Ishikawa (cell line): Measurements from ENCODE around the gene SYNGR2.

Experiments used
- CEBPB ChIP-seq: IDR thresholded peaks from 2 replicates; pipeline ENCODE4 v1.6.1; 2012
- CREB1 ChIP-seq: IDR thresholded peaks from 2 replicates; pipeline ENCODE4 v1.6.1; 2012; ENCODE audit warnings: low read depth
- EGR1 ChIP-seq: IDR thresholded peaks from 2 replicates; pipeline ENCODE4 v1.6.1; 2012
- EP300 ChIP-seq: IDR thresholded peaks from 2 replicates; pipeline ENCODE4 v1.6.1; 2012; ENCODE audit warnings: borderline replicate concordance
- FOXM1 ChIP-seq: IDR thresholded peaks from 2 replicates; pipeline ENCODE4 v1.6.1; 2012; ENCODE audit warnings: low read depth, borderline replicate concordance
- MAX ChIP-seq: IDR thresholded peaks from 2 replicates; pipeline ENCODE4 v1.6.1; 2012
- NFIC ChIP-seq: IDR thresholded peaks from 2 replicates; pipeline ENCODE4 v1.6.1; 2012
- RAD21 ChIP-seq: IDR thresholded peaks from 2 replicates; pipeline ENCODE4 v1.6.1; 2012; ENCODE audit warnings: low read depth
- REST ChIP-seq: IDR thresholded peaks from 2 replicates; pipeline ENCODE4 v1.6.1; 2012; ENCODE audit warnings: low read depth, mild to moderate bottlenecking
- TAF1 ChIP-seq: IDR thresholded peaks from 2 replicates; pipeline ENCODE4 v1.6.1; 2012; ENCODE audit warnings: low read depth, mild to moderate bottlenecking
- TCF12 ChIP-seq: IDR thresholded peaks from 2 replicates; pipeline ENCODE4 v1.6.1; 2012; ENCODE audit warnings: low read depth
- TEAD4 ChIP-seq: IDR thresholded peaks from 2 replicates; pipeline ENCODE4 v1.6.1; 2012
- USF1 ChIP-seq: IDR thresholded peaks from 2 replicates; pipeline ENCODE4 v1.6.1; 2012
- YY1 ChIP-seq: IDR thresholded peaks from 2 replicates; pipeline ENCODE4 v1.6.1; 2012; ENCODE audit warnings: low read depth
- ZBTB7A ChIP-seq: IDR thresholded peaks from 2 replicates; pipeline ENCODE4 v1.6.1; 2012; ENCODE audit warnings: low read depth

SYNGR2 gene

GRCh38 chr17:78122216-78122930 lies 46.0 kb upstream of the SYNGR2 start:
- no peak for TF ChIP-seq TCF12
- no peak for TF ChIP-seq CEBPB
- TF ChIP-seq CREB1: no peak
- no peak for TF ChIP-seq USF1
- no peak for TF ChIP-seq ZBTB7A
- TF ChIP-seq RAD21: no peak
- no peak for TF ChIP-seq TAF1
- TF ChIP-seq REST: no peak
- TF ChIP-seq YY1: no peak
- TF ChIP-seq FOXM1: no peak
- TF ChIP-seq EP300: no peak
- no peak for TF ChIP-seq TEAD4
- no peak for TF ChIP-seq MAX
- no peak for TF ChIP-seq NFIC
- TF ChIP-seq EGR1: no peak

DNA sequence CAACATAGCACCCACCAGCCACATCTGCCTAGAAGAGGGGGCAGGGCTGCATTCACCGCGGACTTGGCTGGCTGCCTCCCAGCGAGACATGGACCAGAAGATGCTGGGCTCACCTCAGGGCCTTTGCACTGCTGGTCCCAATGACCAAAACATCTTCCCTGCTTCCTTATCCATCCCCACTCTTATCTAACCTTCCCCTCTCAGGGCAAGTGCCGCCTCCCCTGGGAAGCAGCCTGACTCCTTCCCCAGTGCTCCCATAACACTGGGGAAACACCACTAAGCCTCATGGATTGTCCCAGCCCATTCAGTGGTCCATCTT lies 45.5 kb upstream of the SYNGR2 start:
- no peak for TF ChIP-seq RAD21
- no peak for TF ChIP-seq USF1
- TF ChIP-seq TAF1: no peak
- TF ChIP-seq CEBPB: no peak
- no peak for TF ChIP-seq NFIC
- no peak for TF ChIP-seq ZBTB7A
- no peak for TF ChIP-seq CREB1
- no peak for TF ChIP-seq TCF12
- no peak for TF ChIP-seq MAX
- TF ChIP-seq TEAD4: no peak
- no peak for TF ChIP-seq YY1
- TF ChIP-seq EGR1: no peak
- TF ChIP-seq EP300: no peak

GRCh38 chr17:78123258-78123929 lies 45.0 kb upstream of the SYNGR2 start:
- TF ChIP-seq FOXM1 (no peak), EGR1 (no peak), MAX (no peak), CEBPB (no peak), TAF1 (no peak), ZBTB7A (no peak), USF1 (no peak), CREB1 (no peak), TCF12 (no peak), RAD21 (no peak), TEAD4 (no peak)

GRCh38 chr17:78124081-78124835 lies 44.1 kb upstream of the SYNGR2 start:
- TF ChIP-seq YY1 (no peak), EP300 (no peak), RAD21 (no peak), EGR1 (no peak), NFIC (no peak), MAX (no peak), CREB1 (no peak), FOXM1 (no peak), CEBPB (no peak), TEAD4 (no peak), REST (no peak), ZBTB7A (no peak)
